Activated naive CD8-positive, alpha-beta T cell treated with anti-CD3 and anti-CD28 coated beads for 36 hours (primary cell): Measurements from ENCODE around the gene AIRE. TPM values are rescaled to one million over a fixed set of nuclear protein-coding genes. Genes with fewer than 3 reads are reported as not detected.
"Not testable (repeated sequence)": the region's sequence is repeated elsewhere in the genome, so short reads cannot be mapped to it uniquely, and the experiment has no call there.

Experiments used
- DNase-seq: peaks from one replicate; pipeline ENCODE4 v3.0.0; 2021
- H3K27ac Mint-ChIP-seq: one replicate; pipeline ENCODE4 v1.8.0; 2022; ENCODE audit warnings: mild to moderate bottlenecking, moderate library complexity, mixed read lengths
- H3K27me3 Mint-ChIP-seq: one replicate; pipeline ENCODE4 v1.8.0; 2022; ENCODE audit warnings: mild to moderate bottlenecking, mixed read lengths
- H3K36me3 Mint-ChIP-seq: one replicate; pipeline ENCODE4 v1.8.0; 2021; ENCODE audit warnings: mild to moderate bottlenecking, mixed read lengths
- H3K4me1 Mint-ChIP-seq: one replicate; pipeline ENCODE4 v1.8.0; 2021; ENCODE audit warnings: mixed read lengths
- H3K4me3 Mint-ChIP-seq: one replicate; pipeline ENCODE4 v1.8.0; 2022; ENCODE audit warnings: mild to moderate bottlenecking, moderate library complexity, mixed read lengths
- H3K9me3 Mint-ChIP-seq: one replicate; pipeline ENCODE4 v1.8.0; 2022; ENCODE audit warnings: mixed read lengths
- total RNA-seq, 2 experiments: library from RNA; stranded (reverse); gene quantifications; one replicate each; pipeline ENCODE4 v1.2.3, GENCODE V29; 2021

Gene AIRE
- total RNA-seq, 2 experiments from 2014 or later = not detected

GRCh38 chr21:44283211-44283785 lies 2.4 kb upstream of the AIRE start:
- not testable (repeated sequence) for H3K36me3 Mint-ChIP-seq, H3K4me3 Mint-ChIP-seq, DNase-seq, H3K27me3 Mint-ChIP-seq, H3K4me1 Mint-ChIP-seq, H3K9me3 Mint-ChIP-seq, H3K27ac Mint-ChIP-seq

GRCh38 chr21:44283948-44284347 lies 1.7 kb upstream of the AIRE start:
- no peak overlapping the region for H3K27ac Mint-ChIP-seq
- H3K4me1 Mint-ChIP-seq = no peaks in the 10 kb centered on the region
- H3K9me3 Mint-ChIP-seq = no peaks in the 10 kb centered on the region
- no peak for DNase-seq
- no peaks in the 10 kb centered on the region for H3K27me3 Mint-ChIP-seq
- no peak overlapping the region for H3K4me3 Mint-ChIP-seq
- no peaks in the 10 kb centered on the region for H3K36me3 Mint-ChIP-seq

- Mint-ChIP-seq H3K36me3 (no peaks in the 10 kb centered on the region), H3K27ac (no peak overlapping the region), H3K9me3 (no peaks in the 10 kb centered on the region), H3K27me3 (no peaks in the 10 kb centered on the region), H3K4me1 (no peaks in the 10 kb centered on the region), H3K4me3 (no peak overlapping the region)
- DNase-seq = no peak
Measured at GRCh38 chr21:44286086-44286715, 525 bp downstream of the AIRE start.

- Mint-ChIP-seq H3K4me1 (no peaks in the 10 kb centered on the region), H3K4me3 (no peak overlapping the region), H3K27ac (no peak overlapping the region), H3K36me3 (no peaks in the 10 kb centered on the region), H3K27me3 (no peaks in the 10 kb centered on the region), H3K9me3 (no peaks in the 10 kb centered on the region)
- no peak for DNase-seq
Measured at GRCh38 chr21:44286716-44287632, 1.3 kb downstream of the AIRE start.

GRCh38 chr21:44288251-44289110 lies 2.8 kb downstream of the AIRE start:
- Mint-ChIP-seq H3K4me3 (no peak overlapping the region), H3K9me3 (no peaks in the 10 kb centered on the region), H3K27ac (no peak overlapping the region), H3K4me1 (no peaks in the 10 kb centered on the region), H3K36me3 (no peaks in the 10 kb centered on the region), H3K27me3 (no peaks in the 10 kb centered on the region)
- no peak for DNase-seq

- no peak for DNase-seq
- Mint-ChIP-seq H3K9me3 (no peaks in the 10 kb centered on the region), H3K4me3 (no peak overlapping the region), H3K4me1 (no peaks in the 10 kb centered on the region), H3K27ac (no peak overlapping the region), H3K27me3 (no peaks in the 10 kb centered on the region), H3K36me3 (no peaks in the 10 kb centered on the region)
Measured at GRCh38 chr21:44289381-44290010, 3.8 kb downstream of the AIRE start.

GRCh38 chr21:44290327-44291077 lies 4.8 kb downstream of the AIRE start:
- no peak for DNase-seq
- Mint-ChIP-seq H3K9me3 (no peaks in the 10 kb centered on the region), H3K36me3 (no peaks in the 10 kb centered on the region), H3K27ac (no peak overlapping the region), H3K27me3 (no peaks in the 10 kb centered on the region), H3K4me3 (no peak overlapping the region), H3K4me1 (peaks cover 2% of the 10 kb centered on the region)

GRCh38 chr21:44291078-44291935 lies 5.6 kb downstream of the AIRE start:
- DNase-seq = no peak
- no peak overlapping the region for H3K27ac Mint-ChIP-seq
- H3K4me3 Mint-ChIP-seq = no peak overlapping the region
- H3K9me3 Mint-ChIP-seq = no peaks in the 10 kb centered on the region
- H3K36me3 Mint-ChIP-seq = no peaks in the 10 kb centered on the region
- H3K4me1 Mint-ChIP-seq = peaks cover 4% of the 10 kb centered on the region
- H3K27me3 Mint-ChIP-seq = no peaks in the 10 kb centered on the region

GRCh38 chr21:44291936-44292811 lies 6.5 kb downstream of the AIRE start:
- no peaks in the 10 kb centered on the region for H3K27me3 Mint-ChIP-seq
- no peak for DNase-seq
- H3K27ac Mint-ChIP-seq = no peak overlapping the region
- no peaks in the 10 kb centered on the region for H3K36me3 Mint-ChIP-seq
- H3K9me3 Mint-ChIP-seq = no peaks in the 10 kb centered on the region
- H3K4me1 Mint-ChIP-seq = peaks cover 4% of the 10 kb centered on the region
- H3K4me3 Mint-ChIP-seq = no peak overlapping the region

- no peak overlapping the region for H3K4me3 Mint-ChIP-seq
- no peak for DNase-seq
- H3K9me3 Mint-ChIP-seq = no peaks in the 10 kb centered on the region
- no peaks in the 10 kb centered on the region for H3K27me3 Mint-ChIP-seq
- no peaks in the 10 kb centered on the region for H3K36me3 Mint-ChIP-seq
- H3K4me1 Mint-ChIP-seq = peaks cover 7% of the 10 kb centered on the region
- H3K27ac Mint-ChIP-seq = no peak overlapping the region
Measured at GRCh38 chr21:44292812-44293195, 7.1 kb downstream of the AIRE start.

- Mint-ChIP-seq H3K27ac (no peak overlapping the region), H3K9me3 (no peaks in the 10 kb centered on the region), H3K27me3 (no peaks in the 10 kb centered on the region), H3K36me3 (no peaks in the 10 kb centered on the region), H3K4me3 (no peak overlapping the region), H3K4me1 (peaks cover 16% of the 10 kb centered on the region)
- DNase-seq = no peak
Measured at GRCh38 chr21:44293551-44294231, 8.0 kb downstream of the AIRE start.
